Gastrocnemius medialis (tissue), 4 donors: ENCODE data around the gene ENOPH1.

Source experiments
- CTCF ChIP-seq, 5 experiments: fragments of 450-650 bp in 3 of 5; fragments of 200-600 bp in 2 of 5; sonication (generic) in 2 of 5; IDR thresholded peaks in 4 of 5; conservative IDR thresholded peaks in 1 of 5; 1 replicate in 4 of 5; 2 replicates in 1 of 5; pipeline ENCODE4 v1.5.1; 2016 to 2019; ENCODE audit warnings: antibody characterized with exemption in 5 of 5, mild to moderate bottlenecking in 3 of 5, moderate library complexity in 3 of 5
- POLR2A ChIP-seq, 2 donors: fragments of 450-650 bp; IDR thresholded peaks; one replicate each; pipeline ENCODE4 v1.6.1; 2017; ENCODE audit warnings: antibody characterized with exemption in 2 of 2, mild to moderate bottlenecking in 2 of 2, moderate library complexity in 2 of 2

GRCh38 chr4:82447886-82448285 is 17.5 kb downstream of the ENOPH1 start:
- no peak for TF ChIP-seq CTCF (IDR thresholded peaks at IDR 0.05 in 4 of 5, conservative IDR thresholded peaks at IDR 0.05 in 1 of 5)
- TF ChIP-seq POLR2A (IDR thresholded peaks at IDR 0.05): no peak
